Right kidney (tissue), 1 donor: ENCODE data around the gene TRAF5.
"Not testable (repeated sequence)": the region's sequence is repeated elsewhere in the genome, so short reads cannot be mapped to it uniquely, and the experiment has no call there.

ENCODE experiments used
- DNase-seq: peaks from one replicate; pipeline ENCODE4 v3.0.0-alpha.2; 2016

The TRAF5 gene

GRCh38 chr1:211377539-211378450 is 51.2 kb downstream of the TRAF5 start:
- DNase-seq, result no peak

DNA sequence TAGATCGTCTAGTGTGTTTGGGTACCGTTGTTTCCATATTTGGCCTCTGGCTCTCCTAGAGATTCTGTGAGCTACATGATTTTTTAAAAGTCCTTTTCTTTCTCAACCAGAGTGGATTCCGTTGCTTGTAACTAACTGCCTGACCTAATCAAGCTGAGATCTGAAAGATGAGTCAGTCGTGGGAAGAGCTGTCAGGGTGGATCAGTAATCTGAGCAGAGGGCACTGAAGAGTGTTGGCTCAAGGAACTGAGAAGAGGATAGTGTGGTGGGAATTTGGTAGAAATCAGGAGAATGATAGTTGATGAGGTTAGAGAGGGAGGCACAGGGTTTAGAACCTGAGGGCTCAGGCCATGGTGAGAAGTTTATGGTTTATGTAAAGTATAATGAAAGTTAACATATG is 52.2 kb downstream of the TRAF5 start:
- no peak for DNase-seq

- DNase-seq, result no peak
These were observed 52.8 kb downstream of the TRAF5 start for GRCh38 chr1:211379446-211379845.

- no peak for DNase-seq
These were observed 55.0 kb downstream of the TRAF5 start for GRCh38 chr1:211381481-211382181.

GRCh38 chr1:211382182-211382713 is 55.6 kb downstream of the TRAF5 start:
- DNase-seq, result no peak

- DNase-seq, result peak; percentile 98
These were observed 56.3 kb downstream of the TRAF5 start for GRCh38 chr1:211382714-211383480.

- DNase-seq, result no peak
These were observed 57.9 kb downstream of the TRAF5 start for GRCh38 chr1:211384524-211384923.

GRCh38 chr1:211386921-211387320 is 60.3 kb downstream of the TRAF5 start:
- no peak for DNase-seq

DNA sequence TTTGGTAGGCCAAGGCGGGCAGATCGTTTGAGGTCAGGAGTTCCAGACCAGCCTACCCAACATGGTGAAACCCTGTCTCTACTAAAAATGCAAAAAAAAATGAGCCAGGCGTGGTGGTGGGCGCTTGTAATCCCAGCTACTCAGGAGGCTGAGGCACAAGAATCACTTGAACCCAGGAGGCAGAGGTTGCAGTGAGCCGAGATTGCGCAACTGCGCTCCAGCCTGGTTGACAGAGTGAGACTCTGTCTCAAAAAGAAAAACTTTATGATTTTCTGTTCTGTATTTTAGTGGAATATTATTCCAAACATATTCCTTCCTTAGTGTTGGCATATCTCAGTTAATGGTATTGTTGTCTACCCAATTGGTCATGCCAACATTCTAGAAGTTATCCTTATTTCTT is 64.2 kb downstream of the TRAF5 start:
- not testable (repeated sequence) for DNase-seq

- DNase-seq, result no peak
These were observed 66.6 kb downstream of the TRAF5 start for GRCh38 chr1:211393203-211393602.

DNA sequence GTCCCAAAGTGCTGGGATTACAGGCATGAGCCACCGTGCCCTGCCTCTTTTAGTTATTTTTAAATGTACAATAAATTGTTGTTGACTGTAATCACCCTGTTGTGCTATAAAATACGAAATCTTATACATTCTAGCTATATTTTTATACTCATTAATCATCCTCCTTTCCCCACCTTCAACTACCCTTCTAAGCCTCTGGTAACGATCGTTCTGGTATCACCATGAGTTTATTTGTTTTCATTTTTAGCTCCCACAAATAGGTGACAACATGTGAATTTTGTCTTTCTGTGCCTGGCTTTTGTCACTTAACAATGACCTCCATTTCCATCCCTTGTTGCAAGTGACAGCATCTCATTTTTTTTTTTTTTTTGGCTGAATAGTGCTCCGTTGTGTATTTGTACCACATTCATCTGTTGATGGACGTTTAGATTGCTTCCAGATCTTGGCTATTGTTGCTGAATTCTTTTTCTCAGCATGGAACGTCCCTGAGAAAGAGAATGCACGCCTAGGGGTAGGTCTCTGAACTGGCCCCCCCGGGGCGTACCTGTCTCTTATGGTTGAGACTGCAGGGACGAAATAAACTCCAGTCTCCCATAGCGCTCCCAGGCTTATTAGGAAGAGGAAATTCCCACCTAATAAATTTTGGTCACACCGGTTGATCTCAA is 71.8 kb downstream of the TRAF5 start:
- DNase-seq, result not testable (repeated sequence)

- DNase-seq, result not testable (repeated sequence)
These were observed 73.3 kb downstream of the TRAF5 start for GRCh38 chr1:211399851-211400393.

- DNase-seq, result not testable (repeated sequence)
These were observed 75.1 kb downstream of the TRAF5 start for GRCh38 chr1:211401751-211402150.

- not testable (repeated sequence) for DNase-seq
These were observed 79.5 kb downstream of the TRAF5 start for GRCh38 chr1:211406086-211406485.

DNA sequence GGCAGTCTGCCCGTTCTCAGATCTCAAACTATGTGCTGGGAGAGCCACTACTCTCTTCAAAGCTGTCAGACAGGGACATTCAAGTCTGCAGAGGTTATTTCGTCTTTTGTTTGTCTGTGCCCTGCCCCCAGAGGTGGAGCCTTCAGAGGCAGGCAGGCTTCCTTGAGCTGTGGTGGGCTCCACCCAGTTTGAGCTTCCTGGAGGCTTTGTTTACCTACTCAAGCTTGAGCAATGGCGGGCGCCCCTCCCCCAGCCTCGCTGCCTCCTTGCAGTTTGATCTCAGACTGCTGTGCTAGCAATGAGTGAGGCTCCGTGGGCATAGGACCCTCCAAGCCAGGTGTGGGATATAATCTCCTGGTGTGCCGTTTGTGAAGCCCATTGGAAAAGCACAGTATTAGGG is 81.1 kb downstream of the TRAF5 start:
- DNase-seq, result not testable (repeated sequence)

DNA sequence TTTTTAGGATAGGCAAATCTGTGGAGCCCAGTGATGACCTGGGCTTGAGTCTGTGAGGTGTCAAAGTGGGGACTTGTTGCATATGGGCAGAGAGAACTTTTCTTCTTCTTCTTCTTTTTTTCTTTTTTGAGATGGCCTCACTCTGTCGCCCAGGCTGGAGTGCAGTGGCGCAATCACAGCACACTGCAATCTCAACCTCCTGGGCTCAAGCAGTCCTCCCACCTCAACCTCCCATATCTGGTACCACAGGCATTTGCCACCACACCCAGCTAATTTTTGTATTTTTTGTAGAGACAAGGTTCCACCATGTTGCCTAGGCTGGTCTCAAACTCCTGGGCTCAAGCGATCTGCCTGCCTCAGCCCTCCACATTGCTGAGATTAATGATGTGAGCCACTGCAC is 85.0 kb downstream of the TRAF5 start:
- DNase-seq, result no peak

DNA sequence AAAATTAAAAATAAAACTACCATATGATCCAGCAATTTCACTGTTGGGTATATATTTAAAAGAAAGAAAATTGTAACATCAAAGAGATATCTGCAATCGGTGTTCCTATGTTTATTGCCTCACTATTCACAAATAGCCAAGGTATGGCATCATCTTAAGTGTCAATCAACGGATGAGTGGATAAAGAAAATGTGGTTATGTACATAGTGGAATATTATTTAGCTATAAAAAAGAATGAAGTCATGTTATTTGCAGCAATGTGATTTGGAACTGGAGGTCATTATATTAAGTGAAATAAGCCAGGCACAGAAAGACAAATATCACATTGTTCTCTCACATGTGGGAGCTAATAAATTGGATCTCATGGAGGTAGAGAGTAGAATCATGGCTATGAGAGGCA is 89.1 kb downstream of the TRAF5 start:
- DNase-seq, result no peak

DNA sequence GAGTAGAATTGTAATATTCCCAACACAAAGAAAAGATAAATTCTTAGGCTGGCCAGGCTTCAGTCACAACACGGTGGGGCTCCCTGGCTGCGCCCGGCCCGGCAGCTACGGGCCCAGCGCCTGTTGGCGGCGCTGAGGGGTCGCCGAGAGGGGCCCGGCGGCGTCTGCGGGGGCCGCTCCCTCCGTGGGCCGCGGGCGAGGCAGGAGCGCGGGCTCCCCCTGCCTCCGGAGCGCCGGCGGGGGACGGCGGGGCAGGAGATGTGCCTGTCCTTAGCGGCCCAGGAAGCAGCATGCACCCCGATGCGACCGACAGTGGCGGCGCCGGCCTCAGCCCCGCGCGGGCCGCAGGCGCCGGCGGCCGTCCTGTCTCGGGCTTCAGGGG is 89.6 kb downstream of the TRAF5 start:
- DNase-seq, result peak; percentile 76

GRCh38 chr1:211416628-211417323 is 90.1 kb downstream of the TRAF5 start:
- peak; percentile 66 for DNase-seq

- no peak for DNase-seq
These were observed 93.8 kb downstream of the TRAF5 start for GRCh38 chr1:211420389-211420788.

GRCh38 chr1:211420845-211421454 is 94.3 kb downstream of the TRAF5 start:
- no peak for DNase-seq
